ENCODE results near the gene APOL5. TPM values are rescaled to one million over a fixed set of nuclear protein-coding genes. Genes with fewer than 3 reads are reported as not detected.

APOL5 gene
- polyA plus RNA-seq, 1 experiment = not detected

DNA sequence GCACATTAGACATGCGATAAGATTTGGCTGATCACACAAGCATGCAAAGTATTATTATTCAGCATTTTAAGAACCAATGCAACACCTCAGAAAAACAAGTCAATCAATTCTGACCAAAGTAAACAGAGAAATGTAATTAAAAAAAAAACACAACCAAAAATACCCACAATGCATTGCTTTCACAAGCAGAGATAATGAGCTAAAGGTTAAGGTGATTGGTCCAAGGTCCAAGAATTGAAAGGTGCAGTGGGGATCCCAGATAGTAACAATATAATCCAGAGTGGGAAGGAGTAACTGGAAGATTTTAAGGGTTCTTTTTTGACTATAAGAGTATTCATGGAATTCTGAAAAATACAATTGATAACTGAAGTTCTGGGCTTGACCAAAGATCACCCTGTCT is 39.0 kb downstream of the APOL5 start:
- Histone ChIP-seq H3K4me3 (ENCODE audit: low read depth, low read length) (no peak overlapping the region), H3K36me3 (ENCODE audit: control insufficient read depth, insufficient read depth, low read length) (peaks cover 11% of the 10 kb centered on the region), H3K27me3 (ENCODE audit: control insufficient read depth, insufficient read depth, low read length) (no peaks in the 10 kb centered on the region)
- POLR2A ChIA-PET = no interaction called here
- CTCF ChIA-PET = no interaction called here
- TF ChIP-seq, protein P1, sequence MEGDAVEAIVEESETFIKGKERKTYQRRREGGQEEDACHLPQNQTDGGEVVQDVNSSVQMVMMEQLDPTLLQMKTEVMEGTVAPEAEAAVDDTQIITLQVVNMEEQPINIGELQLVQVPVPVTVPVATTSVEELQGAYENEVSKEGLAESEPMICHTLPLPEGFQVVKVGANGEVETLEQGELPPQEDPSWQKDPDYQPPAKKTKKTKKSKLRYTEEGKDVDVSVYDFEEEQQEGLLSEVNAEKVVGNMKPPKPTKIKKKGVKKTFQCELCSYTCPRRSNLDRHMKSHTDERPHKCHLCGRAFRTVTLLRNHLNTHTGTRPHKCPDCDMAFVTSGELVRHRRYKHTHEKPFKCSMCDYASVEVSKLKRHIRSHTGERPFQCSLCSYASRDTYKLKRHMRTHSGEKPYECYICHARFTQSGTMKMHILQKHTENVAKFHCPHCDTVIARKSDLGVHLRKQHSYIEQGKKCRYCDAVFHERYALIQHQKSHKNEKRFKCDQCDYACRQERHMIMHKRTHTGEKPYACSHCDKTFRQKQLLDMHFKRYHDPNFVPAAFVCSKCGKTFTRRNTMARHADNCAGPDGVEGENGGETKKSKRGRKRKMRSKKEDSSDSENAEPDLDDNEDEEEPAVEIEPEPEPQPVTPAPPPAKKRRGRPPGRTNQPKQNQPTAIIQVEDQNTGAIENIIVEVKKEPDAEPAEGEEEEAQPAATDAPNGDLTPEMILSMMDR (IDR thresholded peaks at IDR 0.05; ENCODE audit: insufficient read depth, low read depth, low read length) = no peak
- no peak for DNase-seq (ENCODE audit: low read depth)

DNA sequence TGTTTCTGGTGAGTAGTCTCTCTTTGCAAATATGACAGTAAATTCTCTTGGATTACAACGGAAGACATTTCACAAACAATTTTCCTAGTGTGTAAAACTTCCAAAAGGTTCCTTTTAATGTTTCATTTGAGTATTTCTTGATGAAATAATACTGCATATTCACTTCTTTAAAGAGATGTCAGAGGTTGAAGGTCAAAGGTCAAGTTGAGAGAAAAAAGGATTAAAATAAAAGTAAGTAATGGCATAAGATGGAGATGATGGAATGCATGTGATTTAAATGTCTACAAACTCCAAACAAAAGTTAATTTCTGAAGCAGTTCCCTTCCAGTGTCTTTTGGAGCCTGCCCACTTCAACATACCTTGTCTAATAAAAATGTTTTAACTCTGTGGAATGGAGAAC is 40.7 kb downstream of the APOL5 start:
- DNase-seq (ENCODE audit: low read depth) = no peak
- Histone ChIP-seq H3K36me3 (ENCODE audit: control insufficient read depth, insufficient read depth, low read length) (peaks cover 8% of the 10 kb centered on the region), H3K4me3 (ENCODE audit: low read depth, low read length) (no peak overlapping the region), H3K27me3 (ENCODE audit: control insufficient read depth, insufficient read depth, low read length) (no peaks in the 10 kb centered on the region)
- CTCF ChIA-PET = no interaction called here
- TF ChIP-seq, protein P1 (IDR thresholded peaks at IDR 0.05; ENCODE audit: insufficient read depth, low read depth, low read length) = no peak
- POLR2A ChIA-PET = no interaction called here

DNA sequence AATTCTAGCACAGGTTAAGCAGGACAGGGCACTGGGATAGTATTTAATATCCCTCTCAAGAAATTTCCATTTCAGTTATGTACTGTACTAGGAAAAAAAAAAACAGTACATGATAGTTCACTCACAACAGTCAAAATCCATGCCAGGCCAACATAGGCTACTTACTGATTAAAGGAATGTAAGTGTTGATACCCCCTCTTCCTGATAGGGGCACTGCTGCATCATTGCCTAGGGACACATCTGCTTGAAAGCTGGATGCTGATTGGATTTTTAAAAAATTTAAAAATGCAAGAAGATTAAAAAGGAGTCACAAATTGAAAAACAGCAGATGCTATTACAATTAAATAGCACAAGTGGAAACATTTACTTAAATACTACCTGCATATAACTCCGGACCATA is 43.4 kb downstream of the APOL5 start:
- H3K4me3 ChIP-seq (ENCODE audit: low read depth, low read length) = no peak overlapping the region
- TF ChIP-seq, protein P1 (IDR thresholded peaks at IDR 0.05; ENCODE audit: insufficient read depth, low read depth, low read length) = peak; percentile 29; the same call in 1 of the 2 replicates
- no peaks in the 10 kb centered on the region for H3K27me3 ChIP-seq (ENCODE audit: control insufficient read depth, insufficient read depth, low read length)
- peaks cover 8% of the 10 kb centered on the region for H3K36me3 ChIP-seq (ENCODE audit: control insufficient read depth, insufficient read depth, low read length)
- ChIA-PET CTCF (no interaction called here), POLR2A (no interaction called here)
- DNase-seq (ENCODE audit: low read depth) = no peak

DNA sequence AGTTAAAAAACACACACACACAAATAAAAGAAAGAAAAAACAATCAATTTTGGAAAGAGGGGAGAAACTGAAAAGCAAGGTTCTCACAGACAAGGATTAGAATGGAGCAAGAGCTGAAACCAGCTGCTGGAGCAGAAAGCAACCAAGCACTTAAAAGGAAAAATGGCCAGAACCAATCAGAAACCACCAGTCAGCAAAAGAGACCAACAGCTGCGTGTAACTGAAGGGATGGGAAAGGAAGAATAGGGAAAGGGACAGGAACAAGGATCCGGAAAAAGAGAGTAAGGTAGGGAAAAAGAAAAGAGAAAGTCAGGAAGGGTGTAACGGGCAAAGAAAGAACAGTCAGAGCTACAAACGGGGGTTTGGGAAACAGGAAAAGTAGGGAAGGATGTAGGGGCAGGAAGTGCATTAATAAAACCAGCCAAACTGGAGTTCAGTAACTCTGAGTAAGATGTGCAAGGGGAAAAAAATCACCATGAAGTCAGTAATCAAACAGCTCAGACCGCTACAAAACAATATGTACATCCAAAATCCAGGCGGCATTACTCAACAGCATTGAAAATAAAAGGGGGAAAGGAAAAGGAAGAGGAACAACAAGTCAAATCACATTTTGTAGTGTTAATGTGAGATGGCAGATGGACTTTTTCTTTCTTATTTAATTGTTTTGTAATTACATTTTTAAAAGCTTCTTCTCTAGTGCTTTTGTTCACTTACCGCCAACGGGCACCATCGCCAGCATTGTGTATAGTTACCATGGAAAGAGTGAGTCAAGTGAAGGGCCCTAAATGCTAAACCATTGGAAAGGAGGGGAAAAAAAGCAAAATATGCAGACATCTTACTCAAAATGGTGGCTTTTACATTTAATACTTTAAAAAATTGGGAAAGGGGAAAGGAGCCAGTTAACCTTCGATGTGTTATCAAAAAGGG is 49.2 kb downstream of the APOL5 start:
- TF ChIP-seq, protein P1 (IDR thresholded peaks at IDR 0.05; ENCODE audit: insufficient read depth, low read depth, low read length) = no peak
- Histone ChIP-seq H3K4me3 (ENCODE audit: low read depth, low read length) (no peak overlapping the region), H3K27me3 (ENCODE audit: control insufficient read depth, insufficient read depth, low read length) (no peaks in the 10 kb centered on the region), H3K36me3 (ENCODE audit: control insufficient read depth, insufficient read depth, low read length) (no peaks in the 10 kb centered on the region; the same call in 1 of the 2 replicates)
- ChIA-PET POLR2A (no interaction called here), CTCF (interaction anchor here (0.7 to 1.0 kb wide), 2 partner anchors 9 to 12 kb away, joined by 3 to 4 read pairs; no protein-coding TSS in a partner anchor)
- no peak for DNase-seq (ENCODE audit: low read depth)

DNA sequence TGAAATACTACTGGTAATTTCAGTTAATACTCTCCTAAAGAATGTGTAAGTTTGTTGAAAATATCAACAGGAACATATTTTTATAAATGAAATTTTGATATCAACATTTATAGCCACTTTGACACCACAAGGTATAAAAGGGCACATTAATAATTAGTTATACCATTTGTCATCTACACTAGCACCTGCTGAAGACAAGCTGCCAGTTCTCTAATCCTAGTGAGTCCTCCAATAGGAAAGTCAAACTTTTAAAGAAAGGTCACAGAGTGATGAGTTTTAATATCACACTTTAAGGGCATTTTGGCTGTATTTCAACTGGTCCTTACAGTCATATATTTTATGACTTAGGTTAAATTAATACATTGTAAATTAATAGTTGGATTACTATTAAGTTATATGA is 52.3 kb downstream of the APOL5 start:
- Histone ChIP-seq H3K36me3 (ENCODE audit: control insufficient read depth, insufficient read depth, low read length) (no peaks in the 10 kb centered on the region; the same call in 1 of the 2 replicates), H3K27me3 (ENCODE audit: control insufficient read depth, insufficient read depth, low read length) (no peaks in the 10 kb centered on the region), H3K4me3 (ENCODE audit: low read depth, low read length) (no peak overlapping the region)
- TF ChIP-seq, protein P1 (IDR thresholded peaks at IDR 0.05; ENCODE audit: insufficient read depth, low read depth, low read length) = no peak
- POLR2A ChIA-PET = no interaction called here
- DNase-seq (ENCODE audit: low read depth) = no peak
- CTCF ChIA-PET = no interaction called here

Measured in BJ (cell line).